Prostate gland (tissue), 2 donors: ENCODE measurements around the gene RECQL5.

Source experiments
- POLR2A ChIP-seq: fragments of 450-650 bp; IDR thresholded peaks from one replicate; pipeline ENCODE4 v1.6.1; 2016; ENCODE audit warnings: antibody characterized with exemption, mild to moderate bottlenecking
- POLR2AphosphoS5 ChIP-seq: sonication (generic); formaldehyde crosslinking; IDR thresholded peaks from one replicate; pipeline ENCODE4 v1.6.1; 2017; ENCODE audit warnings: antibody characterized with exemption
- TF ChIP-seq, protein P1 (sequence below), 4 experiments: fragments of 200-600 bp in 2 of 4; fragments of 450-650 bp in 2 of 4; sonication (generic) in 2 of 4; IDR thresholded peaks; 1 replicate in 3 of 4; 2 replicates in 1 of 4; pipeline ENCODE4 v1.5.1; 2016 to 2019; ENCODE audit warnings: antibody characterized with exemption in 4 of 4, mild to moderate bottlenecking in 2 of 4, moderate library complexity in 2 of 4

- TF ChIP-seq POLR2A (no peak), POLR2AphosphoS5 (no peak)
- TF ChIP-seq, protein P1, sequence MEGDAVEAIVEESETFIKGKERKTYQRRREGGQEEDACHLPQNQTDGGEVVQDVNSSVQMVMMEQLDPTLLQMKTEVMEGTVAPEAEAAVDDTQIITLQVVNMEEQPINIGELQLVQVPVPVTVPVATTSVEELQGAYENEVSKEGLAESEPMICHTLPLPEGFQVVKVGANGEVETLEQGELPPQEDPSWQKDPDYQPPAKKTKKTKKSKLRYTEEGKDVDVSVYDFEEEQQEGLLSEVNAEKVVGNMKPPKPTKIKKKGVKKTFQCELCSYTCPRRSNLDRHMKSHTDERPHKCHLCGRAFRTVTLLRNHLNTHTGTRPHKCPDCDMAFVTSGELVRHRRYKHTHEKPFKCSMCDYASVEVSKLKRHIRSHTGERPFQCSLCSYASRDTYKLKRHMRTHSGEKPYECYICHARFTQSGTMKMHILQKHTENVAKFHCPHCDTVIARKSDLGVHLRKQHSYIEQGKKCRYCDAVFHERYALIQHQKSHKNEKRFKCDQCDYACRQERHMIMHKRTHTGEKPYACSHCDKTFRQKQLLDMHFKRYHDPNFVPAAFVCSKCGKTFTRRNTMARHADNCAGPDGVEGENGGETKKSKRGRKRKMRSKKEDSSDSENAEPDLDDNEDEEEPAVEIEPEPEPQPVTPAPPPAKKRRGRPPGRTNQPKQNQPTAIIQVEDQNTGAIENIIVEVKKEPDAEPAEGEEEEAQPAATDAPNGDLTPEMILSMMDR (IDR thresholded peaks at IDR 0.05): no peak
These were observed 5.1 kb upstream of the RECQL5 start for GRCh38 chr17:75672011-75672410.
